HEK293 (cell line): ENCODE measurements around the gene CBX7.

ENCODE experiments used
- FEZF1 ChIP-seq: fragments of 450-650 bp; formaldehyde crosslinking; IDR thresholded peaks from 2 replicates; pipeline ENCODE4 v1.5.1; 2016; ENCODE audit warnings: missing biosample characterization, missing genetic modification characterization
- IKZF3 ChIP-seq: fragments of 450-650 bp; IDR thresholded peaks from 2 replicates; pipeline ENCODE4 v1.5.0; 2018; ENCODE audit warnings: missing biosample characterization, mild to moderate bottlenecking, missing genetic modification characterization, moderate library complexity
- KLF16 ChIP-seq: fragments of 450-650 bp; formaldehyde crosslinking; IDR thresholded peaks from 2 replicates; pipeline ENCODE4 v1.5.1; 2017; ENCODE audit warnings: missing biosample characterization, missing genetic modification characterization
- KLF9 ChIP-seq: fragments of 450-650 bp; formaldehyde crosslinking; IDR thresholded peaks from 2 replicates; pipeline ENCODE4 v1.5.1; 2016; ENCODE audit warnings: missing biosample characterization, missing genetic modification characterization, low read depth
- PATZ1 ChIP-seq: fragments of 450-650 bp; formaldehyde crosslinking; IDR thresholded peaks from 2 replicates; pipeline ENCODE4 v1.5.1; 2016; ENCODE audit warnings: missing biosample characterization, missing genetic modification characterization
- SETDB1 ChIP-seq: IDR thresholded peaks from one replicate; pipeline ENCODE4 v1.6.1; 2017; ENCODE audit warnings: mild to moderate bottlenecking, low read length, moderate library complexity, mixed read lengths; ENCODE audit not compliant: insufficient read length
- WT1 ChIP-seq: fragments of 450-650 bp; formaldehyde crosslinking; IDR thresholded peaks from 2 replicates; pipeline ENCODE4 v1.5.1; 2016; ENCODE audit warnings: missing biosample characterization, missing genetic modification characterization
- YY1 ChIP-seq: fragments of 450-650 bp; formaldehyde crosslinking; IDR thresholded peaks from 2 replicates; pipeline ENCODE4 v1.5.1; 2018; ENCODE audit warnings: missing biosample characterization, missing genetic modification characterization
- ZBTB20 ChIP-seq: fragments of 450-650 bp; formaldehyde crosslinking; IDR thresholded peaks from 2 replicates; pipeline ENCODE4 v1.5.1; 2016; ENCODE audit warnings: missing biosample characterization, missing genetic modification characterization
- ZBTB26 ChIP-seq: fragments of 450-650 bp; formaldehyde crosslinking; optimal IDR thresholded peaks from 2 replicates; pipeline ENCODE3; 2016; ENCODE audit warnings: missing biosample characterization, mild to moderate bottlenecking, missing genetic modification characterization
- ZNF112 ChIP-seq: fragments of 450-650 bp; formaldehyde crosslinking; IDR thresholded peaks from 2 replicates; pipeline ENCODE4 v1.5.0; 2017; ENCODE audit warnings: missing biosample characterization, missing genetic modification characterization
- ZNF132 ChIP-seq: fragments of 450-650 bp; formaldehyde crosslinking; IDR thresholded peaks from 2 replicates; pipeline ENCODE4 v1.5.1; 2017; ENCODE audit warnings: missing biosample characterization, missing genetic modification characterization, borderline replicate concordance
- ZNF18 ChIP-seq: fragments of 450-650 bp; formaldehyde crosslinking; IDR thresholded peaks from 2 replicates; pipeline ENCODE4 v1.5.1; 2016; ENCODE audit warnings: missing biosample characterization, missing genetic modification characterization
- ZNF211 ChIP-seq: fragments of 450-650 bp; formaldehyde crosslinking; IDR thresholded peaks from 2 replicates; pipeline ENCODE4 v1.5.1; 2016; ENCODE audit warnings: low read depth, missing biosample characterization, missing genetic modification characterization
- ZNF335 ChIP-seq: fragments of 450-650 bp; formaldehyde crosslinking; conservative IDR thresholded peaks from 2 replicates; pipeline ENCODE4 v1.5.1; 2016; ENCODE audit warnings: missing biosample characterization, missing genetic modification characterization
- ZNF354C ChIP-seq: fragments of 450-650 bp; formaldehyde crosslinking; IDR thresholded peaks from 2 replicates; pipeline ENCODE4 v1.5.1; 2016; ENCODE audit warnings: missing biosample characterization, missing genetic modification characterization, low read depth, borderline replicate concordance
- ZNF501 ChIP-seq: fragments of 450-650 bp; formaldehyde crosslinking; IDR thresholded peaks from 2 replicates; pipeline ENCODE4 v1.5.1; 2016; ENCODE audit warnings: missing biosample characterization, missing genetic modification characterization
- ZNF561 ChIP-seq: fragments of 450-650 bp; IDR thresholded peaks from 2 replicates; pipeline ENCODE4 v1.5.1; 2018; ENCODE audit warnings: missing biosample characterization, missing genetic modification characterization, borderline replicate concordance
- ZNF776 ChIP-seq: fragments of 450-650 bp; formaldehyde crosslinking; IDR thresholded peaks from 2 replicates; pipeline ENCODE4 v1.5.0; 2017; ENCODE audit warnings: missing biosample characterization, missing genetic modification characterization, borderline replicate concordance
- ZNF792 ChIP-seq: fragments of 450-650 bp; formaldehyde crosslinking; IDR thresholded peaks from 2 replicates; pipeline ENCODE4 v1.5.1; 2016; ENCODE audit warnings: missing biosample characterization, missing genetic modification characterization
- TF ChIP-seq, protein P1 (sequence below): fragments of 450-650 bp; formaldehyde crosslinking; IDR thresholded peaks from 2 replicates; pipeline ENCODE4 v1.5.1; 2016; ENCODE audit warnings: missing biosample characterization, missing genetic modification characterization, borderline replicate concordance
- TF ChIP-seq, protein P2 (sequence below): fragments of 450-650 bp; formaldehyde crosslinking; IDR thresholded peaks from 2 replicates; pipeline ENCODE4 v1.5.1; 2016; ENCODE audit warnings: missing biosample characterization, missing genetic modification characterization
- TF ChIP-seq, protein P3 (sequence below): fragments of 450-650 bp; formaldehyde crosslinking; IDR thresholded peaks from 2 replicates; pipeline ENCODE4 v1.5.1; 2016; ENCODE audit warnings: missing biosample characterization, missing genetic modification characterization, low read depth

Gene CBX7

GRCh38 chr22:39152511-39153219 is at the start of gene CBX7 (continued):
- TF ChIP-seq ZBTB26 (peak; percentile 71), SETDB1 (no peak), ZNF211 (no peak), ZNF335 (tag by site-specific recombination) (peak; percentile 76), KLF9 (tag by site-specific recombination) (peak; percentile 41; the same call in 1 of the 2 replicates), ZBTB20 (tag by site-specific recombination) (peak; percentile 39; the same call in 1 of the 2 replicates), ZNF112 (tag by site-specific recombination) (no peak), ZNF501 (tag by site-specific recombination) (no peak; the same call in 1 of the 2 replicates), ZNF132 (tag by site-specific recombination) (no peak), WT1 (tag by site-specific recombination) (no peak), ZNF18 (tag by site-specific recombination) (no peak), PATZ1 (tag by site-specific recombination) (peak; percentile 73), IKZF3 (no peak), YY1 (tag by site-specific recombination) (peak; percentile 28; the same call in 1 of the 2 replicates), KLF16 (tag by site-specific recombination) (peak; percentile 59; the same call in 1 of the 2 replicates), ZNF776 (tag by site-specific recombination) (no peak), ZNF561 (tag by site-specific recombination) (no peak), ZNF792 (no peak), FEZF1 (tag by site-specific recombination) (no peak), ZNF354C (tag by site-specific recombination) (no peak)
- TF ChIP-seq, protein P1, sequence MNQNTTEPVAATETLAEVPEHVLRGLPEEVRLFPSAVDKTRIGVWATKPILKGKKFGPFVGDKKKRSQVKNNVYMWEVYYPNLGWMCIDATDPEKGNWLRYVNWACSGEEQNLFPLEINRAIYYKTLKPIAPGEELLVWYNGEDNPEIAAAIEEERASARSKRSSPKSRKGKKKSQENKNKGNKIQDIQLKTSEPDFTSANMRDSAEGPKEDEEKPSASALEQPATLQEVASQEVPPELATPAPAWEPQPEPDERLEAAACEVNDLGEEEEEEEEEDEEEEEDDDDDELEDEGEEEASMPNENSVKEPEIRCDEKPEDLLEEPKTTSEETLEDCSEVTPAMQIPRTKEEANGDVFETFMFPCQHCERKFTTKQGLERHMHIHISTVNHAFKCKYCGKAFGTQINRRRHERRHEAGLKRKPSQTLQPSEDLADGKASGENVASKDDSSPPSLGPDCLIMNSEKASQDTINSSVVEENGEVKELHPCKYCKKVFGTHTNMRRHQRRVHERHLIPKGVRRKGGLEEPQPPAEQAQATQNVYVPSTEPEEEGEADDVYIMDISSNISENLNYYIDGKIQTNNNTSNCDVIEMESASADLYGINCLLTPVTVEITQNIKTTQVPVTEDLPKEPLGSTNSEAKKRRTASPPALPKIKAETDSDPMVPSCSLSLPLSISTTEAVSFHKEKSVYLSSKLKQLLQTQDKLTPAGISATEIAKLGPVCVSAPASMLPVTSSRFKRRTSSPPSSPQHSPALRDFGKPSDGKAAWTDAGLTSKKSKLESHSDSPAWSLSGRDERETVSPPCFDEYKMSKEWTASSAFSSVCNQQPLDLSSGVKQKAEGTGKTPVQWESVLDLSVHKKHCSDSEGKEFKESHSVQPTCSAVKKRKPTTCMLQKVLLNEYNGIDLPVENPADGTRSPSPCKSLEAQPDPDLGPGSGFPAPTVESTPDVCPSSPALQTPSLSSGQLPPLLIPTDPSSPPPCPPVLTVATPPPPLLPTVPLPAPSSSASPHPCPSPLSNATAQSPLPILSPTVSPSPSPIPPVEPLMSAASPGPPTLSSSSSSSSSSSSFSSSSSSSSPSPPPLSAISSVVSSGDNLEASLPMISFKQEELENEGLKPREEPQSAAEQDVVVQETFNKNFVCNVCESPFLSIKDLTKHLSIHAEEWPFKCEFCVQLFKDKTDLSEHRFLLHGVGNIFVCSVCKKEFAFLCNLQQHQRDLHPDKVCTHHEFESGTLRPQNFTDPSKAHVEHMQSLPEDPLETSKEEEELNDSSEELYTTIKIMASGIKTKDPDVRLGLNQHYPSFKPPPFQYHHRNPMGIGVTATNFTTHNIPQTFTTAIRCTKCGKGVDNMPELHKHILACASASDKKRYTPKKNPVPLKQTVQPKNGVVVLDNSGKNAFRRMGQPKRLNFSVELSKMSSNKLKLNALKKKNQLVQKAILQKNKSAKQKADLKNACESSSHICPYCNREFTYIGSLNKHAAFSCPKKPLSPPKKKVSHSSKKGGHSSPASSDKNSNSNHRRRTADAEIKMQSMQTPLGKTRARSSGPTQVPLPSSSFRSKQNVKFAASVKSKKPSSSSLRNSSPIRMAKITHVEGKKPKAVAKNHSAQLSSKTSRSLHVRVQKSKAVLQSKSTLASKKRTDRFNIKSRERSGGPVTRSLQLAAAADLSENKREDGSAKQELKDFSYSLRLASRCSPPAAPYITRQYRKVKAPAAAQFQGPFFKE (tag by site-specific recombination), result no peak
- TF ChIP-seq, protein P2, sequence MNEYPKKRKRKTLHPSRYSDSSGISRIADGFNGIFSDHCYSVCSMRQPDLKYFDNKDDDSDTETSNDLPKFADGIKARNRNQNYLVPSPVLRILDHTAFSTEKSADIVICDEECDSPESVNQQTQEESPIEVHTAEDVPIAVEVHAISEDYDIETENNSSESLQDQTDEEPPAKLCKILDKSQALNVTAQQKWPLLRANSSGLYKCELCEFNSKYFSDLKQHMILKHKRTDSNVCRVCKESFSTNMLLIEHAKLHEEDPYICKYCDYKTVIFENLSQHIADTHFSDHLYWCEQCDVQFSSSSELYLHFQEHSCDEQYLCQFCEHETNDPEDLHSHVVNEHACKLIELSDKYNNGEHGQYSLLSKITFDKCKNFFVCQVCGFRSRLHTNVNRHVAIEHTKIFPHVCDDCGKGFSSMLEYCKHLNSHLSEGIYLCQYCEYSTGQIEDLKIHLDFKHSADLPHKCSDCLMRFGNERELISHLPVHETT, result no peak
- TF ChIP-seq, protein P3, sequence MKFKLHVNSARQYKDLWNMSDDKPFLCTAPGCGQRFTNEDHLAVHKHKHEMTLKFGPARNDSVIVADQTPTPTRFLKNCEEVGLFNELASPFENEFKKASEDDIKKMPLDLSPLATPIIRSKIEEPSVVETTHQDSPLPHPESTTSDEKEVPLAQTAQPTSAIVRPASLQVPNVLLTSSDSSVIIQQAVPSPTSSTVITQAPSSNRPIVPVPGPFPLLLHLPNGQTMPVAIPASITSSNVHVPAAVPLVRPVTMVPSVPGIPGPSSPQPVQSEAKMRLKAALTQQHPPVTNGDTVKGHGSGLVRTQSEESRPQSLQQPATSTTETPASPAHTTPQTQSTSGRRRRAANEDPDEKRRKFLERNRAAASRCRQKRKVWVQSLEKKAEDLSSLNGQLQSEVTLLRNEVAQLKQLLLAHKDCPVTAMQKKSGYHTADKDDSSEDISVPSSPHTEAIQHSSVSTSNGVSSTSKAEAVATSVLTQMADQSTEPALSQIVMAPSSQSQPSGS, result no peak
